Mucosa of descending colon (tissue), 3 donors: Measurements from ENCODE around the gene MXRA7. TPM values are rescaled to one million over a fixed set of nuclear protein-coding genes. Genes with fewer than 3 reads are reported as not detected.
"Not testable (repeated sequence)": the region's sequence is repeated elsewhere in the genome, so short reads cannot be mapped to it uniquely, and the experiment has no call there.

ENCODE experiments used
- ATAC-seq: fragments of 200-7000 bp; cut with Tn5 transposase; one replicate; pipeline ENCODE4 v1.9.1; 2020; ENCODE audit warnings: mild to moderate bottlenecking, moderate library complexity
- DNase-seq, 3 donors: peaks; one replicate each; pipeline ENCODE4 v3.0.0-alpha.2; 2020
- H3K36me3 ChIP-seq: fragments of 200-600 bp; one replicate; pipeline ENCODE4 v1.8.0; 2021; ENCODE audit warnings: low read depth, mild to moderate bottlenecking
- H3K4me1 ChIP-seq: fragments of 200-600 bp; one replicate; pipeline ENCODE4 v1.8.0; 2021; ENCODE audit warnings: low read depth, mild to moderate bottlenecking
- H3K4me3 ChIP-seq: fragments of 200-600 bp; one replicate; pipeline ENCODE4 v1.8.0; 2021; ENCODE audit warnings: mild to moderate bottlenecking
- H3K9me3 ChIP-seq: fragments of 200-600 bp; one replicate; pipeline ENCODE4 v1.8.0; 2021; ENCODE audit warnings: mild to moderate bottlenecking
- CTCF ChIP-seq: fragments of 200-600 bp; IDR thresholded peaks from one replicate; pipeline ENCODE4 v1.8.0; 2022; ENCODE audit warnings: antibody characterized with exemption, mild to moderate bottlenecking
- intact Hi-C, 2 donors: fragments of 100-400 bp; cut with DNase I in 1 of 2; cut with micrococcal nuclease in 1 of 2; formaldehyde crosslinking; loops; one replicate each; pipeline versions ENCODE4 v1.11.0 to v1.11.1; 2022; cut with DNase I, micrococcal nuclease
- total RNA-seq, 3 donors: library from RNA; stranded (reverse); fragmentation: NEBNext Ultra II Directional in 2 of 3; extraction: Animal tissue kit (Norgen Biotek cat#: 25700) in 2 of 3; gene quantifications; one replicate each; pipeline versions ENCODE4 v1.2.1 to v1.2.4, GENCODE V29; 2021 to 2023
- donor health status: DM: no; HTN: no; CAD: no; lungs with moderate emphysema.
- donor health status: DM: no; HTN: no; CAD: no.
- donor health status: DM: no; HTN: yes; CAD: no.

The MXRA7 gene
- total RNA-seq, 3 donors from 2014 or later: 11.4 to 214 (median 24.5) TPM

- Histone ChIP-seq H3K4me1 (peaks cover 16% of the 10 kb centered on the region), H3K36me3 (no peaks in the 10 kb centered on the region)
These were observed 22.8 kb upstream of the MXRA7 start for GRCh38 chr17:76733618-76733957.

GRCh38 chr17:76732734-76733617 is 22.2 kb upstream of the MXRA7 start:
- Histone ChIP-seq H3K9me3 (no peaks in the 10 kb centered on the region), H3K4me1 (peaks cover 16% of the 10 kb centered on the region), H3K4me3 (no peak overlapping the region), H3K36me3 (no peaks in the 10 kb centered on the region)
- intact Hi-C loops: no loop called here
- no peak for ATAC-seq
- no peak for DNase-seq
- no peak for TF ChIP-seq CTCF

More at GRCh38 chr17:76733618-76733957, 22.8 kb upstream of the MXRA7 start:
- no peak for TF ChIP-seq CTCF
- Histone ChIP-seq H3K4me3 (no peak overlapping the region), H3K9me3 (no peaks in the 10 kb centered on the region)
- intact Hi-C loops: no loop called here
- DNase-seq: no peak
- no peak for ATAC-seq

- peaks cover 21% of the 10 kb centered on the region for H3K4me1 ChIP-seq
- DNase-seq, intact Hi-C loops, H3K9me3 ChIP-seq, ATAC-seq, H3K36me3 ChIP-seq, H3K4me3 ChIP-seq: not testable (repeated sequence)
These were observed 21.3 kb upstream of the MXRA7 start for GRCh38 chr17:76731800-76732733.

- Histone ChIP-seq H3K9me3 (no peaks in the 10 kb centered on the region), H3K36me3 (no peaks in the 10 kb centered on the region), H3K4me3 (no peak overlapping the region), H3K4me1 (peaks cover 24% of the 10 kb centered on the region)
- DNase-seq (peak in 1 of 3 donors; percentile 39), ATAC-seq (no peak)
- intact Hi-C loops: no loop called here
- TF ChIP-seq CTCF: no peak
These were observed 17.1 kb upstream of the MXRA7 start for GRCh38 chr17:76727745-76728456.

GRCh38 chr17:76726776-76727718 is 16.3 kb upstream of the MXRA7 start, which contains the start of gene METTL23:
METTL23 (plus strand) TSS chr17:76726839; CDS start chr17:76729711, 2,872 bp downstream.
- DNase-seq: peak; percentile 90 to 94 (median 90)
- Histone ChIP-seq H3K9me3 (no peaks in the 10 kb centered on the region), H3K4me3 (peak within 1 kb of the TSS; percentile 86), H3K36me3 (peaks cover 4% of the 10 kb centered on the region), H3K4me1 (peaks cover 24% of the 10 kb centered on the region)
- peak; percentile 71 for ATAC-seq
- TF ChIP-seq CTCF: peak; percentile 56
- intact Hi-C loops: no loop called here
